GM12878 (cell line): ENCODE results near the gene MSH6. TPM values are rescaled to one million over a fixed set of nuclear protein-coding genes. Genes with fewer than 3 reads are reported as not detected.
A peak's percentile ranks its signal among the peaks of the same experiment; 100 is the strongest.

Experiments used
- CHD4 ChIP-seq: fragments of 200-600 bp; sonication (generic); IDR thresholded peaks from 2 replicates; pipeline ENCODE4 v1.6.1; 2016; ENCODE audit warnings: mild to moderate bottlenecking
- EED ChIP-seq: sonication (generic); IDR thresholded peaks from 2 replicates; pipeline ENCODE4 v1.6.1; 2016; ENCODE audit warnings: antibody characterized with exemption, low read depth
- KLF5 ChIP-seq: fragments of 450-650 bp; IDR thresholded peaks from 2 replicates; pipeline ENCODE4 v1.6.1; 2014; ENCODE audit warnings: mild to moderate bottlenecking; ENCODE audit not compliant: partially characterized antibody
- MEF2A ChIP-seq: IDR thresholded peaks from 2 replicates; pipeline ENCODE4 v1.6.1; 2011; ENCODE audit warnings: low read depth, mild to moderate bottlenecking, low read length, moderate library complexity; ENCODE audit not compliant: insufficient read depth
- NR2C1 ChIP-seq: fragments of 450-650 bp; IDR thresholded peaks from 2 replicates; pipeline ENCODE4 v1.6.1; 2017; ENCODE audit warnings: antibody characterized with exemption, mild to moderate bottlenecking, moderate library complexity
- NRF1 ChIP-seq: conservative IDR thresholded peaks from 2 replicates; pipeline ENCODE4 v1.6.1; 2011; ENCODE audit warnings: mild to moderate bottlenecking, low read depth, low read length, improper control_type of control experiment
- PAX8 ChIP-seq: fragments of 450-650 bp; IDR thresholded peaks from 2 replicates; pipeline ENCODE4 v1.6.1; 2017; ENCODE audit warnings: mild to moderate bottlenecking, moderate library complexity
- POU2F2 ChIP-seq: IDR thresholded peaks from 3 replicates; pipeline ENCODE4 v1.6.1; 2011; ENCODE audit warnings: low read depth, mild to moderate bottlenecking, low read length, borderline replicate concordance
- SPI1 ChIP-seq: IDR thresholded peaks from 2 replicates; pipeline ENCODE4 v1.6.1; 2011; ENCODE audit warnings: low read depth, mild to moderate bottlenecking, low read length, moderate library complexity, borderline replicate concordance; ENCODE audit not compliant: insufficient read depth
- TARDBP ChIP-seq: IDR thresholded peaks from 2 replicates; pipeline ENCODE4 v1.6.1; 2016; ENCODE audit warnings: borderline replicate concordance
- TCF12 ChIP-seq: IDR thresholded peaks from 2 replicates; pipeline ENCODE4 v1.6.1; 2011; ENCODE audit warnings: low read depth, mild to moderate bottlenecking, low read length
- ZBED1 ChIP-seq: IDR thresholded peaks from 2 replicates; pipeline ENCODE4 v1.6.1; 2016; ENCODE audit warnings: borderline replicate concordance
- ZNF274 ChIP-seq: IDR thresholded peaks from one replicate; pipeline ENCODE4 v1.8.0; 2011; ENCODE audit not compliant: insufficient read length, insufficient read depth
- ZSCAN29 ChIP-seq: fragments of 450-650 bp; IDR thresholded peaks from 2 replicates; pipeline ENCODE4 v1.6.1; 2017; ENCODE audit warnings: mild to moderate bottlenecking, moderate library complexity
- ZZZ3 ChIP-seq: IDR thresholded peaks from 2 replicates; pipeline ENCODE4 v1.6.1; 2011; ENCODE audit warnings: low read depth; ENCODE audit not compliant: control insufficient read depth, insufficient read length
- polyA plus RNA-seq, 11 experiments: library from polyadenylated mRNA; depleted of rRNA in 4 of 11; unstranded in 6 of 11; stranded (reverse) in 5 of 11; fragments of >200 nt; fragmentation: Nextera tagmentation in 4 of 11; fragmentation: Illumina TruSeq in 1 of 11; extraction: Ambion mirVana in 4 of 11; extraction: Trizol in 1 of 11; gene quantifications; 1 replicate in 1 of 11; 2 replicates in 10 of 11; pipeline versions ENCODE4 v1.2.1 to v1.2.3, GENCODE V29; 2011 to 2016; ENCODE audit warnings: inconsistent platforms in 2 of 11, missing spikeins in 2 of 11, low read depth in 1 of 11
- total RNA-seq, 4 experiments: library from RNA; depleted of rRNA in 3 of 4; stranded (reverse); fragments of >200 nt in 3 of 4; fragmentation: Illumina TruSeq in 1 of 4; extraction: Trizol in 1 of 4; gene quantifications; 2 replicates each; pipeline versions ENCODE4 v1.2.1 to v1.2.3, GENCODE V29; 2013 to 2021
- TF ChIP-seq, protein P1 (sequence below): fragments of 450-650 bp; IDR thresholded peaks from 2 replicates; pipeline ENCODE4 v1.6.1; 2016; ENCODE audit warnings: mild to moderate bottlenecking
- TF ChIP-seq, protein P2 (sequence below): fragments of 450-650 bp; IDR thresholded peaks from 2 replicates; pipeline ENCODE4 v1.6.1; 2014; ENCODE audit warnings: mild to moderate bottlenecking
- TF ChIP-seq, protein P3 (sequence below): IDR thresholded peaks from 2 replicates; pipeline ENCODE4 v1.6.1; 2011; ENCODE audit warnings: borderline replicate concordance, low read depth, mild to moderate bottlenecking, moderate library complexity, mixed read lengths, low read length; ENCODE audit not compliant: insufficient read depth; ENCODE audit errors: extremely low read length
- TF ChIP-seq, protein P4 (sequence below): fragments of 450-650 bp; IDR thresholded peaks from 2 replicates; pipeline ENCODE4 v1.6.1; 2016; ENCODE audit warnings: mild to moderate bottlenecking, moderate library complexity, borderline replicate concordance
- TF ChIP-seq, protein P5 (sequence below): IDR thresholded peaks from 2 replicates; pipeline ENCODE4 v1.6.1; 2011; ENCODE audit warnings: low read depth, low read length, improper control_type of control experiment, borderline replicate concordance
- TF ChIP-seq, protein P6 (sequence below): IDR thresholded peaks from 2 replicates; pipeline ENCODE4 v1.6.1; 2012; ENCODE audit warnings: low read depth, low read length, improper control_type of control experiment

The MSH6 gene
- total and polyA plus RNA-seq, 10 of the 15 experiments (the other 5 are each of a cell fraction or from before 2014, with no cell fraction given) = 12.4 to 108 (median 67.4) TPM

DNA sequence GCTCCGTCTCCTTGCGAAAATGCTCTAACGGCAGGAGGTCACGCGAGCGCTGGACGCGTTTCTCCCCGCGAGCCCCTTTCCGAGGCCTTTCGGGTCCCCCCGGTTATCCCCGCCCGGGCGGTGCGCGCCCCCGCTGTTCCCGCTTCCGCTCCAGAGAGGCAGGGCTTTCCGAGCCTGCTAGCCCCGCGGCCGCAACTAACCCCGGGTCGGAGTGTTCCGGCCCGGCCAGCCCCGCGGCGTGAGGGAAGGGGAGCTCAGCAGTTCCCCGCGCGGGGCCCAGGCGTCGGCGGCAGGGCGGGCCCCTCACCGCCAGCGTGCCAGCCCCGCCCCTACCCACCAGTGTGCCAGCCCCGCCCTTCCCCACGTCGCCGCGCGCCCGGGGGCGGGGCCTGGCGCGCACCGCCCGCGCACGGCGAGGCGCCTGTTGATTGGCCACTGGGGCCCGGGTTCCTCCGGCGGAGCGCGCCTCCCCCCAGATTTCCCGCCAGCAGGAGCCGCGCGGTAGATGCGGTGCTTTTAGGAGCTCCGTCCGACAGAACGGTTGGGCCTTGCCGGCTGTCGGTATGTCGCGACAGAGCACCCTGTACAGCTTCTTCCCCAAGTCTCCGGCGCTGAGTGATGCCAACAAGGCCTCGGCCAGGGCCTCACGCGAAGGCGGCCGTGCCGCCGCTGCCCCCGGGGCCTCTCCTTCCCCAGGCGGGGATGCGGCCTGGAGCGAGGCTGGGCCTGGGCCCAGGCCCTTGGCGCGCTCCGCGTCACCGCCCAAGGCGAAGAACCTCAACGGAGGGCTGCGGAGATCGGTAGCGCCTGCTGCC is at the start of gene MSH6 (continued):
- TF ChIP-seq SPI1 (peak; percentile 57; the same call in 1 of the 2 replicates), ZZZ3 (no peak), ZBED1 (peak; percentile 99), TCF12 (peak; percentile 17; the same call in 1 of the 2 replicates), TARDBP (no peak; the same call in 1 of the 2 replicates), EED (peak; percentile 36; the same call in 1 of the 2 replicates), ZSCAN29 (0 out of 2 replicates have a peak, but pooled peaks have one; percentile 8), PAX8 (no peak), CHD4 (no peak), ZNF274 (no peak), NRF1 (peak; percentile 32; the same call in 1 of the 2 replicates), KLF5 (no peak), POU2F2 (no peak), NR2C1 (0 out of 2 replicates have a peak, but pooled peaks have one; percentile 28), MEF2A (no peak)
- TF ChIP-seq, protein P1, sequence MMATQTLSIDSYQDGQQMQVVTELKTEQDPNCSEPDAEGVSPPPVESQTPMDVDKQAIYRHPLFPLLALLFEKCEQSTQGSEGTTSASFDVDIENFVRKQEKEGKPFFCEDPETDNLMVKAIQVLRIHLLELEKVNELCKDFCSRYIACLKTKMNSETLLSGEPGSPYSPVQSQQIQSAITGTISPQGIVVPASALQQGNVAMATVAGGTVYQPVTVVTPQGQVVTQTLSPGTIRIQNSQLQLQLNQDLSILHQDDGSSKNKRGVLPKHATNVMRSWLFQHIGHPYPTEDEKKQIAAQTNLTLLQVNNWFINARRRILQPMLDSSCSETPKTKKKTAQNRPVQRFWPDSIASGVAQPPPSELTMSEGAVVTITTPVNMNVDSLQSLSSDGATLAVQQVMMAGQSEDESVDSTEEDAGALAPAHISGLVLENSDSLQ = peak; percentile 14; the same call in 1 of the 2 replicates
- TF ChIP-seq, protein P2, sequence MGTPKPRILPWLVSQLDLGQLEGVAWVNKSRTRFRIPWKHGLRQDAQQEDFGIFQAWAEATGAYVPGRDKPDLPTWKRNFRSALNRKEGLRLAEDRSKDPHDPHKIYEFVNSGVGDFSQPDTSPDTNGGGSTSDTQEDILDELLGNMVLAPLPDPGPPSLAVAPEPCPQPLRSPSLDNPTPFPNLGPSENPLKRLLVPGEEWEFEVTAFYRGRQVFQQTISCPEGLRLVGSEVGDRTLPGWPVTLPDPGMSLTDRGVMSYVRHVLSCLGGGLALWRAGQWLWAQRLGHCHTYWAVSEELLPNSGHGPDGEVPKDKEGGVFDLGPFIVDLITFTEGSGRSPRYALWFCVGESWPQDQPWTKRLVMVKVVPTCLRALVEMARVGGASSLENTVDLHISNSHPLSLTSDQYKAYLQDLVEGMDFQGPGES = 0 out of 2 replicates have a peak, but pooled peaks have one; percentile 8
- TF ChIP-seq, protein P3, sequence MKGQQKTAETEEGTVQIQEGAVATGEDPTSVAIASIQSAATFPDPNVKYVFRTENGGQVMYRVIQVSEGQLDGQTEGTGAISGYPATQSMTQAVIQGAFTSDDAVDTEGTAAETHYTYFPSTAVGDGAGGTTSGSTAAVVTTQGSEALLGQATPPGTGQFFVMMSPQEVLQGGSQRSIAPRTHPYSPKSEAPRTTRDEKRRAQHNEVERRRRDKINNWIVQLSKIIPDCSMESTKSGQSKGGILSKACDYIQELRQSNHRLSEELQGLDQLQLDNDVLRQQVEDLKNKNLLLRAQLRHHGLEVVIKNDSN = no peak
- TF ChIP-seq, protein P4, sequence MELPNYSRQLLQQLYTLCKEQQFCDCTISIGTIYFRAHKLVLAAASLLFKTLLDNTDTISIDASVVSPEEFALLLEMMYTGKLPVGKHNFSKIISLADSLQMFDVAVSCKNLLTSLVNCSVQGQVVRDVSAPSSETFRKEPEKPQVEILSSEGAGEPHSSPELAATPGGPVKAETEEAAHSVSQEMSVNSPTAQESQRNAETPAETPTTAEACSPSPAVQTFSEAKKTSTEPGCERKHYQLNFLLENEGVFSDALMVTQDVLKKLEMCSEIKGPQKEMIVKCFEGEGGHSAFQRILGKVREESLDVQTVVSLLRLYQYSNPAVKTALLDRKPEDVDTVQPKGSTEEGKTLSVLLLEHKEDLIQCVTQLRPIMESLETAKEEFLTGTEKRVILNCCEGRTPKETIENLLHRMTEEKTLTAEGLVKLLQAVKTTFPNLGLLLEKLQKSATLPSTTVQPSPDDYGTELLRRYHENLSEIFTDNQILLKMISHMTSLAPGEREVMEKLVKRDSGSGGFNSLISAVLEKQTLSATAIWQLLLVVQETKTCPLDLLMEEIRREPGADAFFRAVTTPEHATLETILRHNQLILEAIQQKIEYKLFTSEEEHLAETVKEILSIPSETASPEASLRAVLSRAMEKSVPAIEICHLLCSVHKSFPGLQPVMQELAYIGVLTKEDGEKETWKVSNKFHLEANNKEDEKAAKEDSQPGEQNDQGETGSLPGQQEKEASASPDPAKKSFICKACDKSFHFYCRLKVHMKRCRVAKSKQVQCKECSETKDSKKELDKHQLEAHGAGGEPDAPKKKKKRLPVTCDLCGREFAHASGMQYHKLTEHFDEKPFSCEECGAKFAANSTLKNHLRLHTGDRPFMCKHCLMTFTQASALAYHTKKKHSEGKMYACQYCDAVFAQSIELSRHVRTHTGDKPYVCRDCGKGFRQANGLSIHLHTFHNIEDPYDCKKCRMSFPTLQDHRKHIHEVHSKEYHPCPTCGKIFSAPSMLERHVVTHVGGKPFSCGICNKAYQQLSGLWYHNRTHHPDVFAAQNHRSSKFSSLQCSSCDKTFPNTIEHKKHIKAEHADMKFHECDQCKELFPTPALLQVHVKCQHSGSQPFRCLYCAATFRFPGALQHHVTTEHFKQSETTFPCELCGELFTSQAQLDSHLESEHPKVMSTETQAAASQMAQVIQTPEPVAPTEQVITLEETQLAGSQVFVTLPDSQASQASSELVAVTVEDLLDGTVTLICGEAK = no peak
- TF ChIP-seq, protein P5, sequence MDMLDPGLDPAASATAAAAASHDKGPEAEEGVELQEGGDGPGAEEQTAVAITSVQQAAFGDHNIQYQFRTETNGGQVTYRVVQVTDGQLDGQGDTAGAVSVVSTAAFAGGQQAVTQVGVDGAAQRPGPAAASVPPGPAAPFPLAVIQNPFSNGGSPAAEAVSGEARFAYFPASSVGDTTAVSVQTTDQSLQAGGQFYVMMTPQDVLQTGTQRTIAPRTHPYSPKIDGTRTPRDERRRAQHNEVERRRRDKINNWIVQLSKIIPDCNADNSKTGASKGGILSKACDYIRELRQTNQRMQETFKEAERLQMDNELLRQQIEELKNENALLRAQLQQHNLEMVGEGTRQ = no peak
- TF ChIP-seq, protein P6, sequence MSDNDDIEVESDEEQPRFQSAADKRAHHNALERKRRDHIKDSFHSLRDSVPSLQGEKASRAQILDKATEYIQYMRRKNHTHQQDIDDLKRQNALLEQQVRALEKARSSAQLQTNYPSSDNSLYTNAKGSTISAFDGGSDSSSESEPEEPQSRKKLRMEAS = peak; percentile 73
